ENCODE measurements around the gene CACNA1S. TPM values are rescaled to one million over a fixed set of nuclear protein-coding genes. Genes with fewer than 3 reads are reported as not detected.

CACNA1S gene
- total and polyA plus RNA-seq, 2 of the 13 experiments (the other 11 are each of a cell fraction or from before 2014, with no cell fraction given) = not detected

DNA sequence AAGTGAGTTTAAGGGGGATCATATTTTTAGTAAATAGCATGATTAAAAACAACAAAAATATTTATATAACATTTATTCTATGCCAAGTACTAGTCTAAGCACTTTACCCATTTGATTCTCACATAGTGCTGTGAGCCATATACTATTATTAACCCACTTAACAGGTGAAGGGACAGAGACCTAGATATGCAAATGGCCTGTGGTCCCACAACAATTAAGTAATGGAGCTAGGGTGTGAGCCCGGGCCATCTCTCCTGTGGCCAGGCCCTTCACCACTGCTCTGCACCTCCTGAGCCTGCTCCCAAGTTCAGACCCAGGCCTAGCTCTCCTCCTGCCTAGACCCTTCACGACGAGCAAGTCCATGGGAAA, 14.2 kb upstream of the CACNA1S start:
- no TSS peak for BruUV-seq (replicated peaks)
- Histone ChIP-seq H3K36me3 (replicated peaks in 1 of 2; ENCODE audit: control insufficient read depth in 1 of 2, insufficient read depth in 2 of 2, low read length in 2 of 2) (no peaks in the 10 kb centered on the region), H3K9me3 (ENCODE audit: low read length) (no peaks in the 10 kb centered on the region), H3K27ac (ENCODE audit: extremely low read length, insufficient read depth, low read length) (no peak overlapping the region), H3K79me2 (ENCODE audit: insufficient read depth, low read length) (no peaks in the 10 kb centered on the region), H4K20me1 (ENCODE audit: insufficient read depth, low read length) (no peaks in the 10 kb centered on the region), H3K4me3 (replicated peaks in 1 of 3; ENCODE audit: insufficient read depth in 1 of 3, low read depth in 2 of 3, low read length in 3 of 3) (peak overlapping the region in 1 of 3 experiments; percentile 26; a peak in 1 of 6 replicates), H3K4me1 (ENCODE audit: insufficient read depth, low read length) (peaks cover 11% of the 10 kb centered on the region), H3K4me2 (ENCODE audit: low read depth, low read length) (peak overlapping the region; percentile 37; the same call in 1 of the 2 replicates), H3K27me3 (ENCODE audit: control insufficient read depth in 1 of 2, insufficient read depth in 2 of 2, low read length in 2 of 2) (peaks cover 10 to 58% of the 10 kb centered on the region in 2 experiments), H3K9ac (ENCODE audit: insufficient read depth, low read depth, low read length) (no peak overlapping the region), H2AFZ (ENCODE audit: low read length) (no peak overlapping the region)
- FAIRE-seq = no peak
- intact Hi-C loops (cut with micrococcal nuclease; ENCODE audit: unreplicated experiment) (loop anchor here (5.0 kb wide), 1 partner anchor 96 kb away; no protein-coding TSS in a partner anchor), in situ Hi-C loops (cut with HindIII; ENCODE audit: extremely low pct_ligation_motif_present, low pct_unique_long_range_greater_than_20kb) (no loop called here)
- ChIA-PET CTCF (ENCODE audit: low intra/inter-chr PET ratio, low total read pairs) (interaction anchor here (1.5 kb wide), 1 partner anchor 59 kb away, joined by 4 read pairs; no protein-coding TSS in a partner anchor), POLR2A (no interaction called here)
- no peak for DNase-seq (ENCODE audit: low spot score)
- 67% methylated on average over 1 of the region's 3 CpGs for WGBS (ENCODE audit: low lambda C conversion rate)
- no peak for ATAC-seq
- TF ChIP-seq, protein P1, sequence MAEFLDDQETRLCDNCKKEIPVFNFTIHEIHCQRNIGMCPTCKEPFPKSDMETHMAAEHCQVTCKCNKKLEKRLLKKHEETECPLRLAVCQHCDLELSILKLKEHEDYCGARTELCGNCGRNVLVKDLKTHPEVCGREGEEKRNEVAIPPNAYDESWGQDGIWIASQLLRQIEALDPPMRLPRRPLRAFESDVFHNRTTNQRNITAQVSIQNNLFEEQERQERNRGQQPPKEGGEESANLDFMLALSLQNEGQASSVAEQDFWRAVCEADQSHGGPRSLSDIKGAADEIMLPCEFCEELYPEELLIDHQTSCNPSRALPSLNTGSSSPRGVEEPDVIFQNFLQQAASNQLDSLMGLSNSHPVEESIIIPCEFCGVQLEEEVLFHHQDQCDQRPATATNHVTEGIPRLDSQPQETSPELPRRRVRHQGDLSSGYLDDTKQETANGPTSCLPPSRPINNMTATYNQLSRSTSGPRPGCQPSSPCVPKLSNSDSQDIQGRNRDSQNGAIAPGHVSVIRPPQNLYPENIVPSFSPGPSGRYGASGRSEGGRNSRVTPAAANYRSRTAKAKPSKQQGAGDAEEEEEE (CRISPR knock-in tag; IDR thresholded peaks at IDR 0.05; ENCODE audit: borderline replicate concordance) = no peak
- no peak for TF ChIP-seq ZNF121 (CRISPR knock-in tag; IDR thresholded peaks at IDR 0.05)
- TF ChIP-seq, protein P2, sequence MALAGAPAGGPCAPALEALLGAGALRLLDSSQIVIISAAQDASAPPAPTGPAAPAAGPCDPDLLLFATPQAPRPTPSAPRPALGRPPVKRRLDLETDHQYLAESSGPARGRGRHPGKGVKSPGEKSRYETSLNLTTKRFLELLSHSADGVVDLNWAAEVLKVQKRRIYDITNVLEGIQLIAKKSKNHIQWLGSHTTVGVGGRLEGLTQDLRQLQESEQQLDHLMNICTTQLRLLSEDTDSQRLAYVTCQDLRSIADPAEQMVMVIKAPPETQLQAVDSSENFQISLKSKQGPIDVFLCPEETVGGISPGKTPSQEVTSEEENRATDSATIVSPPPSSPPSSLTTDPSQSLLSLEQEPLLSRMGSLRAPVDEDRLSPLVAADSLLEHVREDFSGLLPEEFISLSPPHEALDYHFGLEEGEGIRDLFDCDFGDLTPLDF (CRISPR knock-in tag; IDR thresholded peaks at IDR 0.05) = no peak
- TF ChIP-seq, protein P3, sequence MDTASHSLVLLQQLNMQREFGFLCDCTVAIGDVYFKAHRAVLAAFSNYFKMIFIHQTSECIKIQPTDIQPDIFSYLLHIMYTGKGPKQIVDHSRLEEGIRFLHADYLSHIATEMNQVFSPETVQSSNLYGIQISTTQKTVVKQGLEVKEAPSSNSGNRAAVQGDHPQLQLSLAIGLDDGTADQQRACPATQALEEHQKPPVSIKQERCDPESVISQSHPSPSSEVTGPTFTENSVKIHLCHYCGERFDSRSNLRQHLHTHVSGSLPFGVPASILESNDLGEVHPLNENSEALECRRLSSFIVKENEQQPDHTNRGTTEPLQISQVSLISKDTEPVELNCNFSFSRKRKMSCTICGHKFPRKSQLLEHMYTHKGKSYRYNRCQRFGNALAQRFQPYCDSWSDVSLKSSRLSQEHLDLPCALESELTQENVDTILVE (CRISPR knock-in tag; IDR thresholded peaks at IDR 0.05) = no peak
- no peak for TF ChIP-seq HDAC1 (CRISPR knock-in tag; IDR thresholded peaks at IDR 0.05)
- 0 out of 2 replicates have a peak, but pooled peaks have one; percentile 26 for TF ChIP-seq ZMYM3 (CRISPR knock-in tag; IDR thresholded peaks at IDR 0.05)
- no peak for TF ChIP-seq ZNF12 (CRISPR knock-in tag; IDR thresholded peaks at IDR 0.05)
- TF ChIP-seq, protein P4, sequence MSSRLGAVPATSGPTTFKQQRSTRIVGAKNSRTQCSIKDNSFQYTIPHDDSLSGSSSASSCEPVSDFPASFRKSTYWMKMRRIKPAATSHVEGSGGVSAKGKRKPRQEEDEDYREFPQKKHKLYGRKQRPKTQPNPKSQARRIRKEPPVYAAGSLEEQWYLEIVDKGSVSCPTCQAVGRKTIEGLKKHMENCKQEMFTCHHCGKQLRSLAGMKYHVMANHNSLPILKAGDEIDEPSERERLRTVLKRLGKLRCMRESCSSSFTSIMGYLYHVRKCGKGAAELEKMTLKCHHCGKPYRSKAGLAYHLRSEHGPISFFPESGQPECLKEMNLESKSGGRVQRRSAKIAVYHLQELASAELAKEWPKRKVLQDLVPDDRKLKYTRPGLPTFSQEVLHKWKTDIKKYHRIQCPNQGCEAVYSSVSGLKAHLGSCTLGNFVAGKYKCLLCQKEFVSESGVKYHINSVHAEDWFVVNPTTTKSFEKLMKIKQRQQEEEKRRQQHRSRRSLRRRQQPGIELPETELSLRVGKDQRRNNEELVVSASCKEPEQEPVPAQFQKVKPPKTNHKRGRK (CRISPR knock-in tag; IDR thresholded peaks at IDR 0.05) = no peak
